ENCODE data around the gene UGT1A5.

Gene UGT1A5

DNA sequence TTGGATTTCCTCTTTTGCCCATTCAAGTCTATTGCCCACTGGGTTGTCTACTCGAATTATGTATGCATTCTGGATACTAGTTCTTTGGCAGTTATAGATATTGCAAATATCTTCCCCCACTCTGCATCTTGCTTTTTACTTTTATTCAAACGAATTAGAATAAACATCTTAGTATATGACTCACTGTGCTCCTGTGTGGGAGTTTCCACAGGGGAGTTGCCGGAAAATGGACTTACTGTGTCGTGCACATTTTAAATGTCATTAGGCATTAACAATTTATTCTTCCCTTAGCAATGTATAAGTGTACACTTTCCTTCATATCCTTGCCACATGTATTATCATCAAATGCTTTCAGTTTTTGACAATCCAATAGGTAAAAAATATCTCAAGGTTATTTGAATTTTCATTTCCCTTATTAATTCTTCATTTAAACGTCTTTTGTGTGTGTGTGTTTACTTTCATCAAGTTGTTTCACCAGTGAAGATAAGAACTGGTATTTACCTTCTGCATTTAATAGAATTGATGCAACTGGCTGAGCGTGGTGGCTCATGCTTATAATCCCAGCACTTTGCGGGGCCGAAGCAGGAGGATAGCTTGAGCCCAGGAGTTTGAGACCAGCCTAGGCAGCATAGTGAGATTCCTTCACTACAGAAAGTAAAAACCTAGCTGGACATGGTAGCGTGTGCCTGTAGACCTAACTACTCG lies 4.6 kb upstream of the UGT1A5 start:
- no peak for TF ChIP-seq GATA2 (IDR thresholded peaks at IDR 0.05; ENCODE audit: low read depth, low read length)
- TF ChIP-seq GATA3 (IDR thresholded peaks at IDR 0.05; ENCODE audit: low read depth, low read length), result no peak

DNA sequence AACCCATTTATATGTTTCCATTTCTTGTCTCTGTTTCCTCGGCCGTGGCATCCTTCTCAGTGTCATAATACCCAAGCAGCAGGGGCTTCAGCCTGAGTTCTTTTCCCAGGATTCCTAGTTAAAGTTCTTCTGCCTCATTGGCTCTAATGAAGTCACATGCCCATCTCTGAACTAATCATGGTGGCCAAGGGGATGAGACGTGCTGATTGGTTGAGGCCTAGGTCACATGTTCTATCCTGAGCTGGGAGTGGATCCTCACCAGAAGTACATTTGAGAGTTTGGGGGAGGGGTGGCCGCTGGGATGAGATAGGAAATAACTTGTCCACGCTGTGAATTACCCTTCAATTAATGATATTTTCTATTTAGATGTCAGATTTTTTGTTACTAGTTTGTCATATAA lies 3.8 kb upstream of the UGT1A5 start:
- no peak for TF ChIP-seq GATA3 (IDR thresholded peaks at IDR 0.05; ENCODE audit: low read depth, low read length)
- TF ChIP-seq GATA2 (IDR thresholded peaks at IDR 0.05; ENCODE audit: low read depth, low read length), result no peak

DNA sequence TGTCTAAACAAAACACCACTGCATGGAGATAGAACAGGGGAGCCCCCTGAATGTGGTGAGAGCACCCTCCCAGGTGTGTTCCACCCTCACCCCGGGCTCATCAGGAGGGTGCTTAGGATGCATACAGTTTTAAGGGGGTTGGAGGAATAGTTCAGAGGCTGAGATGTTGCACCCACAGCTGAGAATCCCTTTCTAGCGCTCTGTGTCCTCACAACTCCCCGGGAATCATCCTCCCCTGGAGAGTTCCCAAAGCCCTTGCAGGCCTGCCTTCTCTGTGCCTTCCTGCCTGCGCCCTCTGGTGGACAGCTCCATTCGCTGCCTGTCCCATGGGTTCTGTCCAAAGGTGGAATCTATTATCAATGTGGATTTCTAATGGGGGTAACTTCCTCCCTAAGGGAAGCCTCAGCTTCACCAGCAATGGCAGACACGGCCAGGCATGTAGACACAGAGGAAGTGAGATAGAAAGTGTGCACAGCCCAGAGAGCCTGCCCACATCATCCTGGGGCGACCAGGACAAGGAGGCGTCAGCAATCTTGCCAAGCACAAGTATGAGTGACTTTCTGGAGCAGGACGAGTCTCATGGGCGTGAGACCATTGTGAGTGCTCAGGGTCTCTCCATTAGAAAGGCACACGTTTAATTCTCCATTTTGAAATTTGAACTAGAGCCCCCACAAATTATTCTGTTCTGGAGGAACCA lies 1.2 kb upstream of the UGT1A5 start:
- TF ChIP-seq GATA3 (IDR thresholded peaks at IDR 0.05; ENCODE audit: low read depth, low read length), result no peak

DNA sequence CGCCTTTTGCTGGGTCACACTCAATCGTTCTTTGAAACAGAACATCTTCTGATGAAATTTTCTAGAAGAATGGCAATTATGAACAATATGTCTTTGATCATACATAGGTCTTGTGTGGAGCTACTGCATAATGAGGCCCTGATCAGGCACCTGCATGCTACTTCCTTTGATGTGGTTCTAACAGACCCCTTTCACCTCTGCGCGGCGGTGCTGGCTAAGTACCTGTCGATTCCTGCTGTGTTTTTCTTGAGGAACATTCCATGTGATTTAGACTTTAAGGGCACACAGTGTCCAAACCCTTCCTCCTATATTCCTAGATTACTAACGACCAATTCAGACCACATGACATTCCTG lies 532 bp downstream of the UGT1A5 start:
- TF ChIP-seq GATA3 (IDR thresholded peaks at IDR 0.05; ENCODE audit: low read depth, low read length) (no peak), GATA2 (IDR thresholded peaks at IDR 0.05; ENCODE audit: low read depth, low read length) (no peak)

DNA sequence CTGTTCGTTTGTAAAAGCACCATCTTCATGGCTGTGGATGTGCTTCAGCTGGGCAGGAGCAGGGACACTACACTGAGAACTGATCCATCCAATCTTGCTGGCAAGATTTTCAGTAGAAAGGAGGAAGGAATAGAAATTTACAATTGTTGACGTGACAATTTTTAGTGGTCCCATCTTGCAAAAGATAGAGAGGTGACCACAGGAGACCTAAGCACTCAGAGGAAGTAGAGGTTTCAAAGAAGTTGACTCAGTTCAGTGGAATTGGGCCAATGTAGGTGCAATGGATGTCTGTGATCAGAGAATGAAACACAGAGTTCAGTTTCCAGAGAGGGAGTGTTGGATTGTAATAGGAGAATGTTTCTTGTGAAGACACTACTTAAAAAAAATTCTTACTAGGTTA lies 1.4 kb downstream of the UGT1A5 start:
- no peak for TF ChIP-seq GATA2 (IDR thresholded peaks at IDR 0.05; ENCODE audit: low read depth, low read length)
- no peak for TF ChIP-seq GATA3 (IDR thresholded peaks at IDR 0.05; ENCODE audit: low read depth, low read length)

DNA sequence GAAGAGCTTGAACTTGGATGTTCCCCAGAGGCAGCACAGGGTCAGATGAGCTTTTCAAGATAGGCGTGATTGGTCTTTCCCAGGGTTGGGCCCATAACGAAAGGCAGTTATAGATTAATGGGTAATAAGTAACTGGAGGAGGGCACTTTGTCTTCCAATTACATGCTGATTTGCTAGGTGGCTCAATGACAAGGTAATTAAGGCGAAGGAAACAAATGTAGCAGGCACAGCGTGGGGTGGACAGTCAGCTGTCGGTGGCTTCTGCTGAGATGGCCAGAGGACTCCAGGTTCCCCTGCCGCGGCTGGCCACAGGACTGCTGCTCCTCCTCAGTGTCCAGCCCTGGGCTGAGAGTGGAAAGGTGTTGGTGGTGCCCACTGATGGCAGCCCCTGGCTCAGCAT lies 5.8 kb downstream of the UGT1A5 start, which contains the start of gene UGT1A4:
Gene UGT1A4 (plus strand): TSS at position 185 of the 400 bp plus-strand sequence. CDS start 85 bp downstream, at position 270.
- TF ChIP-seq GATA3 (IDR thresholded peaks at IDR 0.05; ENCODE audit: low read depth, low read length), result no peak
- no peak for TF ChIP-seq GATA2 (IDR thresholded peaks at IDR 0.05; ENCODE audit: low read depth, low read length)

DNA sequence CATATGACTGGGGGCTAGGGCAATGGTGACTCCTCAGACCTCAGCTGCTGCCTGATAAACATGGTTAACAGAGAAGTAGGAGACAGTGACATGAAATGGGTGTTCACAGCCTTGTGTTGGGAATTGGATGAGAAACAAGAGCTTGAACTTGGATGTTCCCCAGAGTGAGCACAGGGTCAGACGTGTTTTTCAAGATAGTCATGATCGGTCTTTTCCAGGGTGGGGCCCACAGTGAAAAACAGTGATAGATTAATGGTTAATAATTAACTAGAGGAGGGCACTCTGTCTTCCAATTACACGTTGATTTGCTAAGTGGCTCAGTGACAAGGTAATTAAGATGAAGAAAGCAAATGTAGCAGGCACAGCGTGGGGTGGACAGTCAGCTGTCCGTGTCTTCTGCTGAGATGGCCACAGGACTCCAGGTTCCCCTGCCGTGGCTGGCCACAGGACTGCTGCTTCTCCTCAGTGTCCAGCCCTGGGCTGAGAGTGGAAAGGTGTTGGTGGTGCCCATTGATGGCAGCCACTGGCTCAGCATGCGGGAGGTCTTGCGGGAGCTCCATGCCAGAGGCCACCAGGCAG lies 16.1 kb downstream of the UGT1A5 start, which contains the start of gene UGT1A3:
Gene UGT1A3 (plus strand): TSS at position 320 of the 579 bp plus-strand sequence. CDS start 85 bp downstream, at position 405.
- TF ChIP-seq GATA2 (IDR thresholded peaks at IDR 0.05; ENCODE audit: low read depth, low read length), result no peak
- TF ChIP-seq GATA3 (IDR thresholded peaks at IDR 0.05; ENCODE audit: low read depth, low read length), result no peak

DNA sequence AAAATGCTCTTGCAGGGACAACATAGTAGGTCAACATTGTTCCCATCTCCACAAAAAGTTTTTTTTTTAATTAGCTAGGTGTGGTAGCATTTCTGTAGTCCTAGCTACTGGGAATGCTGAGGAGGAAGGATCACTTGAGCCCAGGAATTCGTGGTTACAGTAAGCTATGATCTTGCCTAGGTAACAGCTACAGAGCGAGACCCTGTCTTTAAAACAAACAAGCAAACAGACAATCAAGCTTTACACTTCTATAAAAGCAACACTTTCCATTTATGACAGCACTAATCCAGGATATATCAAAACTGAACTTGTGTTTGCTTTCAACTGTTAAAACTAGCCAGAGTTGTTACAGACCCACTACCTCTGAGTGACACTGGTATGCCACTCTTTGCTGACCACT lies 28.2 kb downstream of the UGT1A5 start:
- no peak for TF ChIP-seq GATA2 (IDR thresholded peaks at IDR 0.05; ENCODE audit: low read depth, low read length)

DNA sequence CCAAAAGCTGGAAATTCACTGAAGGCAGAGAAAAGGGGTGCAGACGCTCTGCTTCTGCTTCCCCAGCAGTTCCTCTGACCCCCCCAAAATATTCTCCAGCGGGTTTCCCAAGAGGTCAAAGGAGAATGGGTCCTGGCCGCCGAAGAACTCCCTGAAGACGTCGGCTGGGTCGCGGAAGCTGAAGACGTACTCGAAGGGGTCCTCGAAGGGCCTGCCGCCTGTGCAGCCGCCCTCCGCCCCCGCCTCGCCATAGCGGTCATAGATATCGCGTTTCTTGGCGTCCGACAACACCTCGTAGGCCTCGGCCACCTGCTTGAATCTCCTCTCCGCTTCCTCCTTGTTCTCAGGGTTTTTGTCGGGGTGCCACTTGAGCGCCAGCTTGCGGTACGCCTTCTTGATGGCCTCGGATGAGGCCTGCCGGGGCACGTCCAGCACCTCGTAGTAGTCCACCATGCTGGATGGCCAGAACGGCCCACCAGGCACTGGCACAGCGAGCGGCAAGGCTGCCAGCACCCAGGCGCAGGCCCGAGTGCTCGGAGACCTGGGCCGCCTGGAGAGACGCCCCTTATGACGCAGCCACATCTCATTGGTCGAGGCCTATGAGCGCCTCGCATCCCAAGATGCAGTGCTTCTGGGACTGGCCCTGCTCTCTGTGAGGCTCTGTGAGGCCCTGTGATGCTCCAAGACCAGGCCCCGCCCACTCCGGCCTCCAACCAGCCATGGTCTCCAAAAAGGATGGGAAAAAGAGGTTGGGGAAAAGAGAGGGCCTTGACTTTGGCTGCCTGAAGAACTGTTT lies 31.0 kb downstream of the UGT1A5 start:
- TF ChIP-seq GATA3 (IDR thresholded peaks at IDR 0.05; ENCODE audit: low read depth, low read length), result no peak
- no peak for TF ChIP-seq GATA2 (IDR thresholded peaks at IDR 0.05; ENCODE audit: low read depth, low read length)

DNA sequence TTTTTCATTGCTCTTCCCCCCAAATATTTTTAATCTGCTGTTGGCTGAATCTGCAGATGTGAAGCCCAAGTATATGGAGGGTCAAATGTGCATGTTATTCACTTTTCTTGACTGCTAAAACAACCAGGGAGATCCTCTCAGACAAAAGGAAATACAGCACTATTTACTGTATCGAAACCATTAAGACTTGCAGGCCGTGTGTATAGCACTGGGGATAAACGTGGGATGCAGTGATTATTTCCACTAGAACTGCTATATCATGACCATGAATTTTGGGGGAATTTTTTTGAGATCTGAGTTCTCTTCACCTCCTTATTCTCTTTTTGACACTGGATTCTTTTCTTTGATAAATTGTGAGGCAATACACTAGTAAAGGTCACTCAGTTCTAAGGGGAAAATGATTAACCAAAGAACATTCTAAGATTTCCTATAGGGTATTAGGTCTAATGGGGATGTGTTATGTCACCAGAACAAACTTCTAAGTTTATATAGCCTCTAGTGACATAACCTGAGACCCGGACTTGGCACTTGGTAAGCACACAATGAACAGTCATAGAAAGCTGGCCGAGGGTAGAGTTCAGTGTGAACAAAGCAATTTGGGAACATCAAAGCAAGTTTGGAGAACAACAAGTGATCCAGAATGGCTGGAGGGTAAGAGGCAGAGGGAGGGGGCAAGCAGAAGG lies 32.5 kb downstream of the UGT1A5 start:
- TF ChIP-seq GATA2 (IDR thresholded peaks at IDR 0.05; ENCODE audit: low read depth, low read length), result no peak
- TF ChIP-seq GATA3 (IDR thresholded peaks at IDR 0.05; ENCODE audit: low read depth, low read length), result no peak

DNA sequence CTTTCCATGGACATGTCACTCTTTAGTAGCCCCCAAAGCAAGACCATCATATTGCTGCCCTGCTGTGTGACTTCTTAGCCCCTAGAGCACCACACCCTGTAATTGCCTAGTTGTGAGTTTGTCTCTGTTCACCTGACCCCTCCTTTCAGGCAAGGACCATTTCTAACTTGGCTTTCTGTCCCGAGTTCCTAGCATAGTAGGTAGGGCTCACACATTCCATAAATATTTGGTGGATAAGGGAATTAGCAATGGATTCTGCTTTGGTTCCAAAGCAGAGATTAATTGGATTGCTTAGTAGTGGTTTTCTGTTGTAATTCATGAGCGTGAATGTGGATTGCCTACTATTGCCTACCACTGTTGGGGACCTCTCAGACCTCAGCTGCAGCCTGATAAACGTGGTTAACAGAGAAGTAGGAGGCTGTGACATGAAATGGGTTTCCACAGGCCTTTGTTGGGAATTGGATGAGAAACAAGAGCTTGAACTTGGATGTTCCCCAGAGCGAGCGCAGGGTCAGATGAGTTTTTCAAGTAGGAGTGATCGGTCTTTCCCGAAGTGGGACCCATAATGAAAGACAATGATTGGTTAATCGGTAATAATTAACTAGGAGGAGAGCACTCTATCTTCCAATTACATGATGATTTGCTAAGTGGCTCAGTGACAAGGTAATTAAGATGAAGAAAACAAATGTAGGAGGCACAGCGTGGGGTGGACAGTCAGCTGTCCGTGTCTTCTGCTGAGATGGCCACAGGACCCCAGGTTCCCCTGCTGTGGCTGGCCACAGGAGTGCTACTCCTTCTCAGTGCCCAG lies 34.0 kb downstream of the UGT1A5 start:
- no peak for TF ChIP-seq GATA3 (IDR thresholded peaks at IDR 0.05; ENCODE audit: low read depth, low read length)
- no peak for TF ChIP-seq GATA2 (IDR thresholded peaks at IDR 0.05; ENCODE audit: low read depth, low read length)

DNA sequence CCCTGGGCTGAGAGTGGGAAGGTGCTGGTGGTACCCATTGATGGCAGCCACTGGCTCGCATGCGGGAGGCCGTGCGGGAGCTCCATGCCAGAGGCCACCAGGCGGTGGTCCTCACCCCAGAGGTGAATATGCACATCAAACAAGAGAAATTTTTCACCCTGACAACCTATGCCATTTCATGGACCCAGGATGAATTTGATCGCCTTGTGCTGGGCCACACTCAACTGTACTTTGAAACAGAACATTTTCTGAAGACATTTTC lies 34.5 kb downstream of the UGT1A5 start:
- no peak for TF ChIP-seq GATA3 (IDR thresholded peaks at IDR 0.05; ENCODE audit: low read depth, low read length)
- no peak for TF ChIP-seq GATA2 (IDR thresholded peaks at IDR 0.05; ENCODE audit: low read depth, low read length)

DNA sequence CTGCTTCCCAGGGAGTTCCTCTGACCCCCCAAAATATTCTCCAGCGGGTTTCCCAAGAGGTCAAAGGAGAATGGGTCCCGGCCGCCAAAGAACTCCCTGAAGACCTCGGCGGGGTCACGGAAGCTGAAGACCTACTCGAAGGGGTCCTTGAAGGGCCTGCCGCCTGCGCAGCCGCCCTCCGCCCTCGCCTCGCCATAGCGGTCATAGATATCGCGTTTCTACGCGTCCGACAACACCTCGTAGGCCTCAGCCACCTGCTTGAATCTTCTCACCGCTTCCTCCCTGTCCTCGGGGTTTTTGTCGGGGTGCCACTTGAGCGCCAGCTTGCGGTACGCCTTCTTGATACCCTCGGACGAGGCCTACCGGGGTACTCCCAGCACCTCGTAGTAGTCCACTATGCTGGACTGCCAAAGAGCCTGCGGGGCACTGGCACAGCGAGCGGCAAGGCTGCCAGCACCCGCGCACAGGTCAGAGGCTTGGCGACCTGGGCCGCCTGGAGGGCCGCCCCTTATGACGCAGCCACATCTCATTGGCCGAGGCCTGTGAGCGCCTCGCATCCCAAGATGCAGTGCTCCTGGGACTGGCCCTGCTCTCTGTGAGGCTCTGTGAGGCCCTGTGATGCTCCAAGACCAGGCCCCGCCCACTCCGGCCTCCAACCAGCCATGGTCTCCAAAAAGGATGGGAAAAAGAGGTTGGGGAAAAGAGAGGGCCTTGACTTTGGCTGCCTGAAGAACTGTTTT lies 42.3 kb downstream of the UGT1A5 start:
- no peak for TF ChIP-seq GATA2 (IDR thresholded peaks at IDR 0.05; ENCODE audit: low read depth, low read length)
- no peak for TF ChIP-seq GATA3 (IDR thresholded peaks at IDR 0.05; ENCODE audit: low read depth, low read length)

Measured in SH-SY5Y (cell line).